NCI-H2227 (cell line): ENCODE data around the gene BAG5.

Source experiments
- DNase-seq: peaks from one replicate; lab custom pipeline; 2025; ENCODE audit not compliant: unreplicated experiment; lab: John Stamatoyannopoulos, UW

The BAG5 gene

DNA sequence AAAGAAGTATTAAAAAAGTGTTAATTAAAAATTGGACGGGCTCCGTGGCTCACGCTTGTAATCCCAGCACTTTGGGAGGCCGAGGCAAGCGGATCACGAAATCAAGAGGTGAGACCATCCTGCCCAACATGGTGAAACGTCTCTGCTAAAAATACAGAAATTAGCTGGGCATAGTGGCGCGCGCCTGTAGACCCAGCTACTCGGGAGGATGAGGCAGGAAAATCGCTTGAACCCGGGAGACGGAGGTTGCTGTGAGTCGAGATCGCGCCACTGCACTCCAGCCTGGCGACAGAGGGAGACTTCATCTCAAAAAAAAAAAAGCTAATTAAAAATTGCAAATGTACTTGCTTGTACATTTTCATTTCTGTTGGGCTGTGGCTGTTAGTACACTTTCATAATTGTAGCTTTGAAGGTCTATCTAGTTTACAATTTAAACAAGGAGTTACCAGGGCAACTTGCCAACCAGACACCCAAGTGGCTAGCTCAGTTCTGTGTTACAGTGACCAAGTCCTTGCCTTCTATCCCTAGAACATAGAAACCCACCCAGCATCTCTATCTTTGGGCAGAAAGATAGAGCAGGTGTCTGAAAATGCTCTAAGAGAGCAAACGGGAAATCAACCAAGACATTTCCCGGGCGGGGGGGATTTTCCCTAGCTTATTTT, 1.5 kb upstream of the BAG5 start:
- no peak for DNase-seq

DNA sequence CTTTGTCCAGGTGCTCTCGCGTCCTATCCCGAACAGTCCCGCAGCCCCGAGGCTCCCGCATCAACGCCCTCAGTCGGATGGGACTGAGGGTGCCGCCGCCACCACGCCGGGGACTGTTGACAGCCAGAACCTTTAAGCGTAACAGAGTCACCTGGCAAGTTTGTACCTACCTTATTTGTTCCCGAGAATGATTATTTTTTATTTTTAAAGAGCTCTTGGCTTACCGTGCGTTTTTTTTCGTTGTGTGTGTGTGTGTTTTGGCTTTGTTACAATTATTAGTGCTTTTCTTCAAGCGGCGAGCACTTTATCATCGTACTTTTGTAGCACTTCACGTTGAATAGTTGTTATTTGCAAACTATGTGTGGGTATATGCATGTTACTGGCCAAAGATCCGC, 766 bp upstream of the BAG5 start:
- no peak for DNase-seq

DNA sequence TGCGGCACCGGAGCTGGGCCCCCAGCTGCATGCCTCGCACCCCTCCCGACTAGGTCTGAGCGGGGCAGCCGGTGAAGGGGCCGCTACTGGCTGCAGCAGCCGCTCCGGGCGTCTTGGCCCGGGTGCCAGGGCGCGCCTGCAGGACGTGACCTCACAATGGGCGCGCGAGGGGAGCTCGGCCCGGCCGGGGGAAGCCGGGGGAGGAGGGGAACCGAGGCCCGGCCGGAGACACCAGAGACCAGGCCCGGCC, 353 bp downstream of the BAG5 start:
- no peak for DNase-seq

DNA sequence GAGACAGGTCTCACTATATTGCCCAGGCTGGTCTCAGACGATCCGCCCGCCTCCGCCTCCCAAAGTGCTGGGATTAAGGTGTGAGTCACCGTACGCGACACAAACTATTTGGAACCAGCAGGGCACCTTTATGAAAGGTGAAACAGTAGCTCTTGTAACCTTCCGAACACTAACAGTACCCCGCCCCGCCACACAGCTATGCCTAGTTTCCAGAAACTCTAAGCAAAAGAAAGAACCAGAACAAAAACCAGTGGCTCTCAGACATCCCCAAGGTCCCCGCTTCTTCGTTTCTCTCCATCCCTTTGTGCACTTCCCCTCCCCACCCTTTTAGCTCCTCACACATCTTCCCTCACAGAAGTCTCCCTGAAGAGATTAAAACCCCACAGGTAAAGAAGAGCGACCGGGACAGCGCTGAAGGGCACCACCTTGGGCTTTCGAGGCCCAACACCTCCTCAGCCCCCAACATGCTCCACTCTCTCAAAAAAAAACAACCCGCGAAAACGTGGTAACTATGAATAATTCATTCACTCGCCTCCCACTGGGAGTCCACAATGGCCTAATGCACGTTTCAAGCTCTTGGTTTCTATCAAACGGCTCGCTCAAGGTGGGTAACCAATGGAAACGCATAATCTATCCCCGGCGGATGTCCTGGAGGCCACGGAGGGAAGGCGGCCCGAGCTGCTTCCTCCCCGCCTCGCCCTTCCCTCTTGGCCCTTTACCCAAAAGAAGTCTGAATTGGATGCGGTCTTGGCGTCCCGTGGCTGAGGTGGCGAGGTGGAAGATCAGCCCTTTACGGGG, 877 bp downstream of the BAG5 start:
- DNase-seq = peak; percentile 68

DNA sequence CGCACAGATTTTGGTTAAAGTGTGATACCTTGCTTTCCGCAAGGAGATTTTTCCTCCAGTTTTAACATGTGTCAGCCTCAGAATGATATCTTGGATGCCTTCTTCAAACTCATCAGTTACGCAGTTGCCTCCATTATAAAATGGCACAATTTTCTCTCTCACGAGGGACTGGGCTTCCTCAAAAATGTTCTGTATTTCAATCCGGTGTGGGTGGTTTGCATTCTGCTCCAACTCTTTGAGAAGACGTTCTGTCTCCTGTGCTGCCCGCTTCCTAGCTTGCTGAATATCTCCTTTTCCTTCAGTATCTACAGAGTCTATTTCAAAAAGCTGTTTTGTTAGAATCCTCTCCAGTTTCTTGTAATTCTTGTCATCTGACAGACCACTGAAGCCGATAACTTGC, 1.8 kb downstream of the BAG5 start:
- DNase-seq = no peak

DNA sequence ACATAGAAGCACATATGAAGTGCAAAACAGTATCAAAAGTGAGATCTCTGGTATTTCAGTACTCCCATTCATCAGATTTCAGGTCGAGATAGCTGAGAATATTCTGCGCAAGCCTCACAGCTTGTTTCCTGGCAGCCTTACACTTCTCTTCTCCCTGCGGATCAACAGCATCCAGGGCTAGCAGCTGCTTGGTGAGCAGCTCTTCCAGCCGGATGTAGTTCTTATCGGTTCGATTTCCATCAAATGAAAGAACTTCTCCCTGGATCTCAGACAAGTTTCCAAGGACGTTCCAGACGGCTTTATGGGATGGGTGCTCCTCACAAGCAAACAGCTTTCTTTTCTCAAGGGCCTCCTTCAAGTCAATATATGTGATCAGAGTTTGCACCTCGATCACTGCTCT, 2.7 kb downstream of the BAG5 start:
- no peak for DNase-seq

DNA sequence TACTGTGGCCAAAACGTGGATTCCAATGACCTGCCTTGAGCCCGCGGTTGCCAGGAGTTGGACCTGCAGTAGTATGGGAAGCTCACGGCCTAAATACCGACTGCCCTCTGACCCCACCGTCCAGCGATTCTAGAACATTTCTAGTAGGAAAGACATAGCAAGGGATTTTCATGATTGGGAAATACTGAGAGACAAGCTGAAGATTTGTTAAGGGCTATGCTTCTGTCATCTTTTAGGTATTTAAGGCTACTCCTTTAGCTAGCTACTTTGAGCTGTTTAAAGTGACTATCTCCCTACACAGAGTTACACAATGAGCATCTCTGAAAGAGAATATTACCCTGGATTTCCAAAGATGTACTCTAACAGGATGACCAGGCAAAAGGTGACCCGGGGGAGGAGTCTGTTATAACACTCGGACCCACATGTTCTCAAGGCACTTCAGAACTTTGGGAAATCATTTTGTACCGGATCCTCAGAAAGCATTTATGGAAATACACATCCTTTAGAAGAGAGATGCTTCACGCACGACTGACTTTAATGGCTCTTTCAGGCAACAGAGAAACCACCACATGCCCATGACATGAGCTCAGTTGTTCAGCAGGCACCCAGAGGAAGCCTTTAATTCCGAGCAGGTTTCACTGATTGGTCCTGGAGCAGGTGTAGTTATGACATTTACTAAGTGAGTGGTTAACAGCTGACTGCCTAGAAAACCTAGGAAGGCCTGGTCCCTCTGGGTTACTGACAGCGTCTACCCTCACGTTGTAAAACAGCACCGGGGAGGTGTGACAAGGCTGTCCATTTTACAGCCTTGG, 4.2 kb downstream of the BAG5 start:
- DNase-seq = no peak

DNA sequence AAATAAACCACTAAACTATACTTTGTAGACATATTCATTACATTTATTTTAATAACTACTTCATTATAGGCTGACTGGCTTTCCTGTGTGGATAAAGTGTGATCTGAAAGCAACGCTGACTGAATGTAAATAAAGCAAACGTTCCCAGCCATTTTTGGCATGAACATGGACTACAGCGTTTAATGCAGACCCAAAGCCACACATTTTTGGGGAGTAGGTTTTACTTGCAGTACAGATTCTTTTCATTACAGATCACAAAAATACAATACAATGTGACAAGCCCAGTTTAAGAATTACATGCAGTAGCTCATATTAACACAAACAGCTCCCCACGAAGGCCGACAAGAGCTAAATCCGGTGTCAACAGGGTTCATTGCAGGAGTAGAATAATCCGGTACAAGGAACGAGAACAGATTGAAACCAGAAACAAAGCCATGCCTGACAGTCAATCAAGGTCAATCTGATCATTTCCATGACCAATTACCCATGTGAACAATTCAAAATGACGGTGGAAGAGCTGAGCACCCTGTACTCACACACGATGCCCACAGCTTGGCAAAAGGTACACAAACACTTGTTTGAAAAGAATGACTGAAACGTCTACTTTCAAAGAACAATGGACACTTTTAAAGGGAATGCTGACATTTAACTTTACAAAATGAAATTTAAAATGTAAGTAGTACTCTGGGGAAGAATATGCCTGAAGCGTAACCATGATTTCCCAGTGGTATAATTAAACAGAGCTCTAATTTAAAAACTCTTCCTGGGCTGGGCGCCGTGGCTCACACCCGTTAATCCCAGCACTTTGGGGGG, 5.3 kb downstream of the BAG5 start:
- DNase-seq = no peak

DNA sequence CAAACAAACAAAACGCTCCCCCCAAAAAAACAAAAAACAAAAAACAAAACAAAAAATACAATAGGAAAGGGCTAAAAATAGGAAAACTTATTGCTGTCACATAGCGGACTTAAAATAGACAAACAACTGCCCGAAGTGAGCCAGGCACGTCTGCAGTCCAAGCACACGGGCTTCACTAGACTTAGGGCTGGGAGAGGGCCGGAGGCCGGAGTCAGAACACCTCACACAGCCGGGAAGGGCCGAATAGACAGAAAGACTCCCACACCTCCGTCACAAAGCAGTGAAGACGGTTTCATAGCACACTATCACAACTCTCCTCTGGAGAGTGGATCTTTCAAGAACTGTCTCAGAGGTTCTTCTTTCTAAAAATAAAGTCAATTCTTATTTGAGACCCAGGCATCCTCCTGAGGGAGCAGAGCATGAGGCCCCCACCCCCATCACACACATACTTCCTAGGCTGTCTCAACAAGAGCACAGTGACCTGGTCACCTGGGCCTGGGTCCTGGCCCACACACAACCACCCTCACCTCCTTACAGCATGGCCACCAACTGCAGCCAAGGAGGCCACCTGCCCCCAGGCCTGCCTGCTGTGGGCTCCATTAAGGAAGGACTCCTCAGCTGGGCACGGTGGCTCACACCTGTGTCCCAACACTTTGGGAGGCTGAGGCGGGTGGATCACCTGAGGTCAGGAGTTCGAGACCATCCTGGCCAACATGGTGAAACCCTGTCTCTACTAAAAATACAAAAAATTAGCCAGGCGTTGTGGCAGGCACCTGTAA, 6.7 kb downstream of the BAG5 start:
- DNase-seq = no peak

DNA sequence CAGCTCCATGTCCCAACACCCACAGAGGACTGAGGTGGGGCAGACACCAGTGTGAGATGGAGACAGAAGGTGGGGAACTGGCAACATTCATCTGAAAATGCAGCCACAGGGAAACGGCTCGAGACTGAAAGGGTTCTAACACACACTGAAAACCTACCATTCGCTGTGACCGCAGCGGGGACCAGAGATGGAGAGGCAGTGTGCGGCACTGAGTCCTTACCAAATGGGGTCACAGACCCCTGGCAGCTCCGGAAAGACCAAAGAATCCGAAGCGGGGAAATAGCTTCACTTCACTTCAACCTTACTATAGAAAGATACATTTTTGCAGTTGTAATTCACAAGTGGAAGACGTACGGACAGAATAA, 9.6 kb downstream of the BAG5 start:
- no peak for DNase-seq

DNA sequence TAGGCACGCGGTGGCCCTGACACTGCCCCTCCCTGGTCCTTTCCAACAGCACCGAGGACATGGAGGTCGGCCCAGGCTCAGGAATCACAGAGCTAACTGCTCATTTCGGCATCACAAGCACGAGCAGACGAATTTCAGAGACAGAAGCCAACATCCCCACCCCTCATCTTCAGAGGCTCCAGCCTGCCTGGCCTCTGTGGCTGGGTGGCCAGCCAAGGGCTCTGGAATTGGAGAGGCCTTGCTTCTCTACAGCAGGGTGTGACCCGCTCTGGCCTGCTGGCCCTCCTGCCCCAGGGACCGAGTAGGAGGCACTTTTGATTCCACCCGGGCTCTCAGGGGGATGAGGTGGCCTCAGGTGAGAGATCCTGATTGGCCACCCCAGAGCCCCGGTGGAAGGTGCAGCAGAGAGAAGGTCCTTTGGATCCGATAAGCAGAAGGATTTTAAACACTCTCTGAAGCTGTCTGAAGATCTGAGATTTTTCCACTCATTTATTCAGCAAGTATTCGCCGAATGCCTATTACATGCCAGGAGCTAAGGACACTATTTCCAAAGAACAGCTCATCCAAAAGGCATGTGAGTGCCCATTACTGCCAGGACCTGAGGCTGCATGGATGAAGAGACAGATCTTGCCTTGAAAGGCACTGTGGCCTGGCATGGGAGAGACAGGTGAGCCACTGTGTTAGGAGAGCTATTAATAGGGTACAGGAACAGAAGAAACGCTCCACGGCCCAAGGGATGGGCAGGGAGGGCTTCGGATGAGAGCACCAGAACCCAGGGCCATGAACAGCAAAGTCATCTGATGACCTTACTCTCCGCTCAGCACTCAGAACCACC, 10.2 kb downstream of the BAG5 start:
- DNase-seq = no peak

DNA sequence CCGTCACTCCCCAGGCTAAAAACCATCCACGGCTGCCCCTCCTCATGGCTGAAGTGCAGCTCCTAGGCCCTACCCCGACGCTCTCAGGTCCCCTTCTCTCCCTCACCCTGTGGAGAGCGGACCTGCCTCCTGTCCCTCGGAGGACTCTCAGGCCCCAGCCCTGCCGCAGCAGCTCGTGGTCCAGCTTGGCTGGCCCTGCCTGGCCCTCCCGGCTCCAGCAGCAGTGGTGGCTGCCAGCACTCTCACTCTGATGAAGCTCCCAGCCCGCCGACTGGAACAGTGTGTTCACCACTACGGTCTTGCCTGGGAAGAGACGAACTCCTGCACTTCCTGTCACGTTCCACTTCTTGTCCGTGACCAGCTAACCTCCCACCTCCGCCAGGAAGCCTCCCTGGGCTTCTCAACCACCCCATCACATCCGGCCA, 11.1 kb downstream of the BAG5 start:
- DNase-seq = no peak

DNA sequence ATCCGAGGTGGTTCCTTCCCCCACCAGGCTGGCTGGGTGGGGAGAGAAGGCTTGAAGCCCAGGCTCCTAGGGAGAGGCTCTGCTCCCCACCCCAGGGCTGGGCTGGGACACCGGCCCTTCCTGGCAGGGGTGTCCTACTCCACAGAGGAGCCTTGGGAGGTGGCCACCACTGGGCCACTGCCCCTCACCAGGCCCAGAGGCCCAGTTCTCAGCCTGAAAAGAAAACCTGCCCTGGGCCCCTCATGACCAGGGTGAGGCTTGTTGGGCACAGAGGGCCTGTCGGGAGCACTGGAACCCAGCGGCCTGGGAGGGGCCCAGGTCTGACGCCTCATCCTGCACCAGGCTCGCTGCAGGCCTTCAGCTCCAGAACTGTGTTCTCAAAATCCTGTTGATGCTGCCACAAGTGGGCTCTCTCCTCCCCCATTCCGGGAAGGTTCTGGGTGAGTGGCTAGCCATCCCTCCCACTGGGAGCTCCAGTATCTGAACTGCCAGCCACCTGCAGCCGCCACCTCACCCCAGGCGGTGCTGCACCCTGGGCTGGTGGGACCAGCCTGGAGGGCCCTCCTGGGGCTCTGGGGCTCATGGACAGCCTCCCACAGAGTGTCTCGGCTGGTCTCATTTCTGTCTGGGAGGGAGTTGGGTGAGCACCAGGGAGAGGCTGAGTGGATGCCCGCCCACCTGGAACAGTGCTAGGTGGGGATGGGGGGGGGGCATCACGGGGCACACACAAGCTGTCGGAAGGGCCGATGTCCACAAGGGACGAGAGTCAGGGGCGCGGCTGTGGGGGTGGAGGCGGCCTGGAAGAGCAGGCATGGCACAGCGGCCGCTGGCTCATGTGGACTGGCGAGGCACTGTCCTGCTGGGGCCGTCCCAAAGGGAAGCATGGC, 11.8 kb downstream of the BAG5 start:
- no peak for DNase-seq

DNA sequence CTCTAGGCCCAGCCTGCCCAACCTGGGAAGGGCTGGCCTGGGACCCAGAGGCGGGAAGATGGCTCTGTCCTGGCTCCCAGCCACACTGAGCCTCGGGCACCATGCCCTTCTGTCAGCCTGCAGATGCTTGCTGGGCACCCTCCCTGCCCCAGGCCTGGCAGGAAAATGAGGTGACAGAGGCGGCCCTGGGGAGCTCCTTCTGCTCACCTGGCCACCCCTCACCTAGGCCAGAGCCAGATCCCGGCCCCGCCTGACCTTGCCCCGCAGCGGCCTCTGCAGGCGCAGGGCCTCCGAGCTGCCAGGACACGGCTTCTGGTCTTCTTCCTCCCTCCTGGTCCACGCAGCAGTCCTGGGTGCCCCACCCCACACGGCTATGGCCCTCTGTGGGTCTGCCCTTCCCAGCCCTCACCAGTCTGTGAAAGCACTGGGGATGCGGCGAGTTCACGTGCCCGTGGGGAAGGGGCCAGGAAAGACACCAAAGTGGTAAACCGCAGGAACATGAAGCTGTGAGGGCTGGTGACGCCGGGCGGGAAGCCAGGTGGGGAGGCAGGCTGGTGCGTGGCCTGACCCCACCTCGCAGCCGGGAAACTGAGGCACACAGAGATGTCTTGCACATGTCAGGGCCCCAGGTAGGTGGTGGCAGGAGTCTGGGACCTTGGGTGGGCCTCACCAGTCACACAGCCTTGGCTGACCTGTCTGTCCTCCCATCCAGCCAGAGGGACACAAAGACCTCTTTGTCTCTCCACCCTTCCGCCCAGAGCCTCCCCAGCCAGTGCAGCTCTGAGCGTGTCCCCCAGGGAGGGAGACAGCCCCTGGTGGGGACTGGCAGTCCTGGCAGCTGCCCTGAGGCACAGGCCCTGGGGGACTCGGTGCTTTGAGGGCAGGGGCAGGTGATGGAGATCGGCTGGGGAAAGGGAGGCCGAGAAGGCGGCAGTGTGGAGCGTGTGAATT, 12.8 kb downstream of the BAG5 start:
- DNase-seq = no peak

DNA sequence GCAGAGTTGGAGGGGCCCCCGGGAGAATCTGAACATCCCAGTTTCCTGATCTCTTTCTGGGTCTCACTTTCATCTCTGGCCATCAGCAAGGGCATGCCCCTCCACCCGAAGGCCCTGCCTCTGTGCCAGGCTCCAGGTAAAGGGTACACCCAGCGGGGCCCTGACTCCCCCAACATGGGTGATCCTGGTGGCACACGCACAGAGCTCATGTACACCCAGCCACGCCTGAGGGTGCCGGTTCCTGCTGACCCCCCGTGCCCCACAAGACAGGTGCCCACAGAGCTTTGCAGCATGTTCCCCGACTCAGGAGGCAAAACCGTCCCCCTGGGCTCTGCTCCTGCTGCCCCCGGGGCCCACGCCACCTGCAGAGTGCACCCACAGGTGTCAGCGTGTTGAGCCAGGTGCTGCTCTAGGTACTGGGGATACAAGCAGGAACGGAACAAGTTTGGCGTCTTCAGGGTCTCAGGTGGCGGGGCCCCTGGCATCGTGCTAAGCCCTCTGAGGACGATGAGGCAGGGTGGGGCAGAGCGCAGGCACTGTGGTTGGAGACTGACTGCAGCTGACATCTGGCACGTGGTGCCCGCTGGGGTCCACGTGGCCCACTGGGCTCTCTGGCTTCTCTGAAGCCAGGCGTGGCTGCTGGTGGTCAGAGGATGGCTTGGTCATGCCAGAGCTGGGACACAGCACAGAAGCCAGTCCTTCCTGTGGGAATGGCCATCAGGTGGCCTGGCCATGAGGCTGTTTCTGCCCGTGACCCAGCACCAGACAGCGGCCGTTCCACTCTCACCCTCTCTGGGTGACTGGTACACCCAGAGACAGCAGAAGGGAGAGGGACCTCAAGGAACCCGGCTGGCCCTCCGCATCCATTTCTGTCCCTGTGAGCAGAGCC, 13.8 kb downstream of the BAG5 start:
- DNase-seq = no peak

DNA sequence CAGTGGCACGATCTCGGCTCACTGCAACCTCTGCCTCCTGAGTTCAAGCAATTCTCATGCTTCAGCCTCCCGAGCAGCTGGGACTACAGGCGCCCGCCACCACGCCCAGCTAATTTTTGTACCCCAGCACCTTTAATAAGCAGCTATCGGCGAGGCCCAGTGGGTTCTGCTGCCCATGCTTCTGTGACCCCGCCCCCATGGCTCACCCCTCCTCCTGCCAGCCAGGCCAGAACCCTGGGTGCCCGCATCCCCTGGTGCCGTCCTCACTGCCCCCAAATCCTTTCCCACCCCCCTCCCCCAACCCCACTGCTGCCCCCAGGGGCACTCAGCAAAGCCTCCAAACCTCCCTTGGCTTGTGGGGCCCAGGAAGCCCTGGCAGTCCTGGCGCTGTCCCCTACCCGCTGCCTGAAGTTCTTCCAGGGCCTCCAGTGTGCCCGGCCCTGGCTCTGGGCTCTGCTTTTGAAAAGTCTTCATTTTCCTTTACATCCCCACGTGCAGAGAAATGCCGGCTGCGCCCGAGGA, 14.5 kb downstream of the BAG5 start:
- DNase-seq = no peak
